T-helper 22 cell (primary cell): Measurements from ENCODE around the gene FNDC4.

Experiments
- DNase-seq: peaks from one replicate; pipeline ENCODE4 v3.0.0-alpha.2; 2020; ENCODE audit warnings: low read depth

FNDC4 gene

GRCh38 chr2:27493948-27494283, 1.1 kb downstream of the FNDC4 start:
- DNase-seq: no peak

DNA sequence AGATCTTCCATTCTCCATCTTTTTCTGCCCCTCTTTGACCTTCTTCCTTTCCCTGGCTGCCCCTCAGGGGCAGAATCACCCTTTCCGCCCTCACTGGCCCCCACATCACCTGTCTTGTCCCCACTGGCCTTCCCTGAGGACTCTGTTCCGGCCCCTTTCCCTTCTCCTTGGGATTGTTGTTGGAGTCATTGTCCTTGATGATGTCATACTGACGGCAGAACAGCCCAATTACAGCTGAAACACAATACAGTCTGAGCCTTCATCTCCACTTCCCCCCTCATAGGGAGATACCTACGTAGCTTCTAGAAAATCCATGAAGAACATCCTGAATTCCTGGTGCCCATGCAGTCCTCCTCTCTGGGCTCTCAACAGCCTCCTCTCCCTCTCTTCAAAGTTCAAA, 2.4 kb downstream of the FNDC4 start:
- no peak for DNase-seq

DNA sequence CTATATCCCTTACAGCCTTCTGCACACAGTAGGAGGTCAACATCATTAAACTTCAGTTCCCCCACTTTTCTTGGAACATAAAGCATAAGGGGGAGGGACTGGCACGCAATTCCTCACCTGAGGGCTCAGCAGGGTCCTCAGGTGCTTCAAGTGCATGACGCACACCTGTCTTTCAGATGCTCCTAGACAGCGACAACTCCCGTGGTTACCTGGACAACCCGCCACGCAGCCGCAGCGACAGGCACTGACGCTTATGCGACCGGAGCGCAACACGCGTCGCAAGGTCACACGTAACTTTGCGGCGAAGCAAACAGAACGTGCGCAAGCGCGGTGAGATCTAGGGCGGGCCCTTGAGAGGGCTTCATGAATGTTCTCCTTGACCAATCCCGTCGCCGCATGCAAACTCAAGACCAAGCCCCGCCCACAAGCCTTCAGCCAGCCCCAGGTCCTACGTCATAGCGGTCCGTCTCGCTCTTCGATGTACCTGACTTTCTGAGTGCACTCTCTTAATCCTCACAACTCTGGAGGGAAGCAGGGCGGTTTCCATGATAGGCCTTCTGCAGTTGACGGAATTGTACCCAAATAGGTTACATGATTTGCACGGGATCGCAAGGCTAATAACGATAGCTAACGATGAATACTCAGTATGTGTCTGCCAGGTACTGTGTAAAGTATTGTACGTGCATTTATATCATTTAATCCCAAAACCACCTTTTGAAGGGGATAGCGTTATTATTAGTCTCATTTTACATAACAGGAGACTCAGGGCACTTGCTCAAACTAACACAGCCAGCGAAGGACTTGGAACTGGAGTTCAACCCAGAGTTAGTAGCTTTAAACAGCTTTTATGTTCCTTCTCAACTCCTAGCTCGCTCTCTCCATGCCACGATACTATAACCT, 5.3 kb downstream of the FNDC4 start, which contains the start of gene IFT172:
Gene IFT172 (minus strand): TSS at position 246 of the 900 bp plus-strand sequence. CDS start 90 bp downstream, at position 156.
- DNase-seq: peak; percentile 99

- no peak for DNase-seq
Observed at GRCh38 chr2:27489118-27489497, 5.9 kb downstream of the FNDC4 start.

DNA sequence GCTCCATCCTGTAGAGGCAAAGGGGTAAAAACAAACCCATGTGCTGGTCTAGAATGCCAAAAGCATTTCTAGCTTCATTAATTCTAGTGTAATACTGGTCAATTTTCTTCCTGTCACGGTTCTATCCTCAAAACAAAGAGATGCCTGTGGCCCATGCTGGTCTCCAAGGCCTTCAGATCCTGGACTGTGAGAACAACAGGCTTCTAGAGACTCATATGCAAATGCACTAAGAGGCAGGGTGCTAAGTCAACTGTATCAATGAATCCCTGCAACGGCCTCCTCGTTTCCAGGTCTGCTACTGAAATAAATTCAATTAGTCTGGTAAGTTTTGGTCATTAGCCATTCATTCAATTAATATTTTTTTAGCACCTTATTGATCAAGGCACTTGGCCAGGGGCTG, 9.5 kb downstream of the FNDC4 start:
- DNase-seq: no peak

DNA sequence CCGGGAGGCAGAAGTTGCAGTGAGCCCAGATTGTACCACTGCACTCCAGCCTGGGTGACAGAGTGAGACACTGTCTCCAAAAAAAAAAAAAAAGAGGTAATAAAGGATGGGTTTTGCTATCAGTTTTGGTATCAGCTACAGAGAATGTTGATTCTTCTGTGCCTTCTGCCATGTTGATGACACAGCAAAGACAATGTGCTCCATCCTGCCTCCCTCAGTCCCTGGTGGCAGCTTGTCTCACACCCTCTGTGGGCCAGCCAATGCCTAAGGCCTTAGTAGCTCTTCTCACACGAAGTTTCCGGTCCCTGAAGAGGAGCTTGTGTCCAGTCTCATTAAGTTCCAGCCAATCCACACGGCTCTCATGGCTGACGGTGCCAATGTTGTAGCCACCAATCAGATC, 23.0 kb downstream of the FNDC4 start:
- no peak for DNase-seq

GRCh38 chr2:27464443-27464842, 30.6 kb downstream of the FNDC4 start:
- no peak for DNase-seq

DNA sequence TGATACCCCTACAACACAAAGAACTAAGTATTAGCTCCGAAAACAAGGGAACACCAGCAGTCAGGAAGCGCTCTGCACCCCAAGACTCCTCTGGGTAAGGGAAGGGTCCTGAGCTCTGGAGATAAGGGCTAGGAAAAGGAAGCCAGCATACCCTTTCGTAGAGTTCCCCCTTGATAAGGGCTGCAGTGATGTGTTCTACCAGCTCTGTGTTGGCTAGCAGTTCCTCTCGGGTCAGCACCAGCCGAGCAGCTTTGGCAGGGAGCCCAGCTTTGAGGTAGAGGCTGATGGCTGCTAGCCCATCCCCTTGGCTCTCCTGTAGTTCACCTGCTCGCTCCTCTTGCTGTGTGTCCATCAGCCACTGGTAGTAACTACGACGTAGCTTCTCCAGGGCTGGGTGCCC, 33.9 kb downstream of the FNDC4 start:
- no peak for DNase-seq

DNA sequence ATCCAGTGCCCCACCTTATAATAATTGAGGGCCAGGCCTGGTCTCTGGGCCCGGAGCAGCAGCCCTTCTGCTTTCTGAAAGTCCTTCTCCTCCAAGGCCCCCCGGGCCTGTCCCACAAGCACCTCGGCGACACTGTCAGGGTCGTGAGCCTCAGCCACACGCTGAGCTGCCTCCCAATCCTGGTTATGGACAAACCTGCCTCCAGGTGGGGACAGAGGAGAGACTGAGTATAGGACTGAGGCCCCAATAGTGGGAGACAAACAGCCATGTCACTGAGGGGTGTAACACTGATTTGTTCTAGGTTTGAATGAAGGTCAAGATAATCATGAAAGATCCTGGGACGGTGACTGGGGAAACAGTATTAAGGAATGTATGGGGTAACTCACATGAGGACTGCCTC, 41.0 kb downstream of the FNDC4 start:
- no peak for DNase-seq

DNA sequence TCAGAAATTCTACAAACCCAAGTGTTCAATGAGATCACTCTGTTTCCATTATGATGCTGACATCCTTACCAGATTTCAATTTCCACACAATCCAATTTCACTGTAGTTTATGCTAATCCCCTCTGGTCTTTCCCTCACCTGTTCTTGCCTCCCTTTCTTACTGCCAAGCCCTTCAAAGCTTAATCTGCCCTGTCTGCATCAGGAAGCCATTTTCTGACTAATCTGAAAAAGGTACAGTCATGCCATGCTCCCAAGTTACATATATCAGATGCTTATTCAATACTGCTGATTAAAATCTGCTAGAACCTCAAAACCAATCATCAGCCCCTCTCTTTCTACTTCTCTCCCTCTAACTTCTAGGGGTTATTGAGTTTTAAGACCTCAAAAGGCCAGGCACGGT, 43.9 kb downstream of the FNDC4 start:
- DNase-seq: no peak

DNA sequence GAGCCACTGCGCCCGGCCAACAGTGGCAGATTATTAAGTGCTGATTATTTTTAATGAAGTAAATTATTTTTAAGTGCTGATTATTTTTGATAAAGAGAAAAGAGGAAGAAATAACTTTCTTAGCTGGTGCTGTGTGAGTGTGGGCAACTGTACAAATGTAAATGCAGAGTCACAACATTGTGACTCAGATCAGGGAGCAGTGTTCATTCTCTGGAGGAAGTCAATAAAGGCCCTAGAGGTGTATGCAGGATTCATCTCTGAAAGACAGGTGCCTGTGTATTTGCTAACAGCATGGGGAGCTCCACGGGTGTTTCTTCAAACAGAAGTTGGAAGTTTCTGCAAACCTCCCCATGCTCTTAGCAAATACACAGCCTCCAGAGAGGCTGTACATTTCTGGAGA, 46.6 kb downstream of the FNDC4 start:
- no peak for DNase-seq

GRCh38 chr2:27446057-27446456, 48.9 kb downstream of the FNDC4 start:
- no peak for DNase-seq

DNA sequence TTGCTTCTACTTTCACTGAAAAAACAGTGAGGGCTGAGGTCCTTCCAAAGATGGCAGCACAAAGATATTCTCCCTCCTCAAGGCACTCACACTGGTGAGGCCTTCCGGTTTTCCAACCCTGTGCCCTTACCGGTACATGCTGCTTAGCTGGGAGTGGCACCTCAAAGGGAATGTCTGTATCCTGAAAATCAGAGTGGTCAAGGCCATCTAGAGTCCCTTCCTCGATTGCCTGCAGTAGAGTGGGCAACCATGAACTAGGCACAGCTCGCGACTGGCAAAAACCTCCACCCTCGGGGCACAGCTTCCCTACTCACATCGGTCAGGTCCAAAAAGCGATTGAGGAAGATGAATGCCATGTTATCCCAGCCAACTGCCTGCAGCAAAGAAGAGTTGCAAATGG, 49.4 kb downstream of the FNDC4 start:
- no peak for DNase-seq

GRCh38 chr2:27445155-27445554, 49.8 kb downstream of the FNDC4 start:
- DNase-seq: no peak

DNA sequence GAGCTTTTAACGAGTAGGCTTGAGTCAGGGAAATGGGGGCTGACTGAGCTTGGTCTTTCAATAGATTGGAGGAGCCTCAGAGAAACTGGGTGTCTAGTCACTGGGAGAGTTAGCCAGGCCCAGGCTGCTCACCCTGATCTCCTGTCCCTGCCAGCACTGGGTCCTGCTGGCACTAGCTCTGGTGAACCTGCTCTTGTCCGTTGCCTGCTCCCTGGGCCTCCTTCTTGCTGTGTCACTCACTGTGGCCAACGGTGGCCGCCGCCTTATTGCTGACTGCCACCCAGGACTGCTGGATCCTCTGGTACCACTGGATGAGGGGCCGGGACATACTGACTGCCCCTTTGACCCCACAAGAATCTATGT, 52.1 kb downstream of the FNDC4 start:
- DNase-seq: no peak

- peak; percentile 37 for DNase-seq
Observed at GRCh38 chr2:27441958-27442919, 52.8 kb downstream of the FNDC4 start, which contains the start of gene KRTCAP3. KRTCAP3 (plus strand) TSS chr2:27442381; CDS start chr2:27442413, 32 bp downstream.
